Measurements from ENCODE around the gene MAT2A.
A peak's percentile ranks its signal among the peaks of the same experiment; 100 is the strongest.

DNA sequence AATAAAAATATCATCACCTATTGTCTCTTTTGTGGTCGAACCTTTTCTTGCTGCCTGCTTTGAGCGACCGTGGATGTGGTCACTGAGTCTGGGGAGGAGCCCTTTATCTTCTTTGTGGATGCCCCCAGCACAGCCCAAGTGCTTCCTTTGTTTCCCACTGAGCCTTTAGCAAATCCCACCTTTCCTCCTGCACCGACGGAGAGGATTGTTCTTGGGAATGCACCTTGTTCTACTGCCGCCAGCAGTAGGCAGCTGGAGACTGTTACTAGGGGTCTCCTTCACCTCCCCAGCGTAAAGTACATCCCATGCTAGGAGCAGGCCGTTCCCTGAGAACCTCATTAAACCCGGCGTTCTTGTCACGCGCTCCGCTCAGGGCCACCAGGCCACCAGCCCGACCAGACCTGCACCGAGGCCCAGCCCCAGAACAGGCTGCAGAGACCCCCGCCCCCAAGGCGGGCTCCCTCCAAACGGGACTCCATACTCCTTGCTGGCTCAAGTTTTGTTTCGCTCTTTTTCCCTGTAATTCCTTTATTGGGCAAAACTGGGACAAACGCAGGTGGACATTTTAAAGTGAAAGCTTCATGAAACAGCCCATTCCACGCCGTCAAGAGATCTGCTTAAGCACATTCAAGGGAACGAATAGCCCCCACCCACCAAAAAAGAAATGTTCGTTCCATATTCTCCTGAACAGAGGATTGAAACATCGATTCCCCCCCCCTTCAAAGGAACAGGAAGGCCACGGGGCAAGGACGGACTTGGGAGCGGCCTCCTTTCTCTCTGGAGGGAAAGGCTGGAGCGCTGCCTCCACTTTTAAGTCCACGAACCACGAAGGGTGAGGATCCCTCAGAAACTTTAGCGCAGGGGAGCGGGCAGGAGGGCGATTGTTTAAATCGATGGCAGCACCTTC lies 1.1 kb upstream of the MAT2A start:
- TF ChIP-seq, protein P1, sequence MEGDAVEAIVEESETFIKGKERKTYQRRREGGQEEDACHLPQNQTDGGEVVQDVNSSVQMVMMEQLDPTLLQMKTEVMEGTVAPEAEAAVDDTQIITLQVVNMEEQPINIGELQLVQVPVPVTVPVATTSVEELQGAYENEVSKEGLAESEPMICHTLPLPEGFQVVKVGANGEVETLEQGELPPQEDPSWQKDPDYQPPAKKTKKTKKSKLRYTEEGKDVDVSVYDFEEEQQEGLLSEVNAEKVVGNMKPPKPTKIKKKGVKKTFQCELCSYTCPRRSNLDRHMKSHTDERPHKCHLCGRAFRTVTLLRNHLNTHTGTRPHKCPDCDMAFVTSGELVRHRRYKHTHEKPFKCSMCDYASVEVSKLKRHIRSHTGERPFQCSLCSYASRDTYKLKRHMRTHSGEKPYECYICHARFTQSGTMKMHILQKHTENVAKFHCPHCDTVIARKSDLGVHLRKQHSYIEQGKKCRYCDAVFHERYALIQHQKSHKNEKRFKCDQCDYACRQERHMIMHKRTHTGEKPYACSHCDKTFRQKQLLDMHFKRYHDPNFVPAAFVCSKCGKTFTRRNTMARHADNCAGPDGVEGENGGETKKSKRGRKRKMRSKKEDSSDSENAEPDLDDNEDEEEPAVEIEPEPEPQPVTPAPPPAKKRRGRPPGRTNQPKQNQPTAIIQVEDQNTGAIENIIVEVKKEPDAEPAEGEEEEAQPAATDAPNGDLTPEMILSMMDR (IDR thresholded peaks at IDR 0.05) = peak in 3 of 6 experiments; percentile 5 to 14 (median 12)
- TF ChIP-seq POLR2A (IDR thresholded peaks at IDR 0.05) = peak in 1 of 2 donors; percentile 69
